Esophagus muscularis mucosa (tissue), 4 donors: ENCODE results near the gene GLT8D2. TPM values are rescaled to one million over a fixed set of nuclear protein-coding genes. Genes with fewer than 3 reads are reported as not detected.

Source experiments
- DNase-seq: peaks from one replicate; pipeline ENCODE4 v3.0.0-alpha.2; 2017; ENCODE audit errors: extremely low spot score
- H3K27ac ChIP-seq, 4 donors: fragments of 200-600 bp; sonication (generic); replicated peaks in 1 of 4; 1 replicate in 3 of 4; 2 replicates in 1 of 4; pipeline ENCODE4 v1.5.1; 2016 to 2019; ENCODE audit warnings: mild to moderate bottlenecking in 1 of 4
- H3K27me3 ChIP-seq, 4 donors: fragments of 200-600 bp; sonication (generic); one replicate each; pipeline versions ENCODE4 v1.5.1 to v1.6.0; 2016 to 2019
- H3K36me3 ChIP-seq, 4 donors: fragments of 200-600 bp; sonication (generic); one replicate each; pipeline ENCODE4 v1.5.1; 2016 to 2019
- H3K4me1 ChIP-seq, 4 donors: fragments of 200-600 bp; sonication (generic); one replicate each; pipeline ENCODE4 v1.5.1; 2016 to 2019
- H3K4me3 ChIP-seq, 4 donors: fragments of 200-600 bp; sonication (generic); 1 replicate in 2 of 4; 2 replicates in 2 of 4; pipeline ENCODE4 v1.5.1; 2016 to 2019; ENCODE audit warnings: mild to moderate bottlenecking in 4 of 4, moderate library complexity in 1 of 4
- H3K9me3 ChIP-seq, 4 donors: fragments of 200-600 bp; sonication (generic); 1 replicate in 3 of 4; 2 replicates in 1 of 4; pipeline ENCODE4 v1.5.1; 2016 to 2019
- EP300 ChIP-seq: sonication (generic); formaldehyde crosslinking; IDR thresholded peaks from one replicate; pipeline ENCODE4 v1.6.1; 2017; ENCODE audit warnings: antibody characterized with exemption
- POLR2A ChIP-seq: fragments of 450-650 bp; IDR thresholded peaks from one replicate; pipeline ENCODE4 v1.6.1; 2017; ENCODE audit warnings: antibody characterized with exemption, moderate library complexity, mild to moderate bottlenecking, low read depth
- POLR2AphosphoS5 ChIP-seq, 2 donors: sonication (generic); formaldehyde crosslinking; IDR thresholded peaks; one replicate each; pipeline ENCODE4 v1.6.1; 2017; ENCODE audit warnings: antibody characterized with exemption in 2 of 2
- WGBS: methylation state at CpG from one replicate; pipeline ENCODE4 v1.1.5; 2018; 5-methylcytosine and 5-hydroxymethylcytosine counted together
- intact Hi-C: fragments of 100-400 bp; cut with DNase I; formaldehyde crosslinking; loops from one replicate; pipeline ENCODE4 v1.15.1; 2023
- total RNA-seq, 4 donors: library from RNA; depleted of rRNA; stranded (reverse); fragments of >200 nt; gene quantifications; one replicate each; pipeline versions ENCODE4 v1.1.0 to v1.2.1, GENCODE V29; 2016
- TF ChIP-seq, protein P1 (sequence below), 3 experiments: fragments of 200-600 bp in 2 of 3; fragments of 450-650 bp in 1 of 3; sonication (generic) in 2 of 3; IDR thresholded peaks; one replicate each; pipeline ENCODE4 v1.5.1; 2017 to 2019; ENCODE audit warnings: antibody characterized with exemption in 3 of 3, mild to moderate bottlenecking in 2 of 3, moderate library complexity in 1 of 3

The GLT8D2 gene
- total RNA-seq, 4 donors from 2014 or later, result 7.1 to 13.6 (median 11.0) TPM

DNA sequence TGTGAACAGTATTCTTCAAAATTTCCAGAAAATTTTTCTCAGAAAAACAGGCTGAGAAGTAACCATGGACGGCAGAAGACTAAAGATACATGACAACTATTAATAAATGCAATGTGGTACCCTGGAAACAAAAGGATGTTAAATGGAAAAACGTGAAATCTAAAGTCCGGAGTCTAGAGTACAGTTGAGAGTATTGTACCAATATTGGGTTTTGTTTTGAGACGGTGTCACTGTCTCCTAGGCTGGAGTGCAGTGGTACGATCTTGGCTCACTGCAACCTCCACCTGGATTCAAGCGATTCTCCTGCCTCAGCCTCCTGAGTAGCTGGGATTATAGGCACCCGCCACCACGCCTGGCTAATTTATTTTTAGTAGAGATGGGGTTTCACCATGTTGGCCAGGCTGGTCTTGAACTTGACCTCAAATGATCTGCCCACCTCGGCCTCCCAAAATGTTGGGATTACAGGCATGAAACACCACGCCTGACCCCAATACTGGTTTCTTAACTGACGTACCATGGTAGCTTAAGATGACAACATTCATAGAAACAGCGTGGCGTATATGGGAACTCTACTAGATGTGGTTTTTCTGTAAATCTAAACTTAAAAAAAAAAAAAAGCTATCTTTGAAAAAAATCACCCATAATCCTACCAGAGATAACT, 101.1 kb downstream of the GLT8D2 start:
- Histone ChIP-seq H3K9me3 (no peaks in the 10 kb centered on the region), H3K4me1 (no peaks in the 10 kb centered on the region), H3K36me3 (peaks cover 63 to 100% (median 95%) of the 10 kb centered on the region in 4 donors), H3K27me3 (no peaks in the 10 kb centered on the region), H3K27ac (no peak overlapping the region), H3K4me3 (no peak overlapping the region)
- no peak for DNase-seq
- WGBS, result 85% methylated on average over 13 of the region's 13 CpGs
- intact Hi-C loops, result loop anchor here (5.0 to 10.0 kb wide), 2 partner anchors 153 to 174 kb away; no protein-coding TSS in a partner anchor
- TF ChIP-seq POLR2AphosphoS5 (IDR thresholded peaks at IDR 0.05) (no peak), EP300 (no peak), POLR2A (no peak)
- TF ChIP-seq, protein P1, sequence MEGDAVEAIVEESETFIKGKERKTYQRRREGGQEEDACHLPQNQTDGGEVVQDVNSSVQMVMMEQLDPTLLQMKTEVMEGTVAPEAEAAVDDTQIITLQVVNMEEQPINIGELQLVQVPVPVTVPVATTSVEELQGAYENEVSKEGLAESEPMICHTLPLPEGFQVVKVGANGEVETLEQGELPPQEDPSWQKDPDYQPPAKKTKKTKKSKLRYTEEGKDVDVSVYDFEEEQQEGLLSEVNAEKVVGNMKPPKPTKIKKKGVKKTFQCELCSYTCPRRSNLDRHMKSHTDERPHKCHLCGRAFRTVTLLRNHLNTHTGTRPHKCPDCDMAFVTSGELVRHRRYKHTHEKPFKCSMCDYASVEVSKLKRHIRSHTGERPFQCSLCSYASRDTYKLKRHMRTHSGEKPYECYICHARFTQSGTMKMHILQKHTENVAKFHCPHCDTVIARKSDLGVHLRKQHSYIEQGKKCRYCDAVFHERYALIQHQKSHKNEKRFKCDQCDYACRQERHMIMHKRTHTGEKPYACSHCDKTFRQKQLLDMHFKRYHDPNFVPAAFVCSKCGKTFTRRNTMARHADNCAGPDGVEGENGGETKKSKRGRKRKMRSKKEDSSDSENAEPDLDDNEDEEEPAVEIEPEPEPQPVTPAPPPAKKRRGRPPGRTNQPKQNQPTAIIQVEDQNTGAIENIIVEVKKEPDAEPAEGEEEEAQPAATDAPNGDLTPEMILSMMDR (IDR thresholded peaks at IDR 0.05), result no peak

DNA sequence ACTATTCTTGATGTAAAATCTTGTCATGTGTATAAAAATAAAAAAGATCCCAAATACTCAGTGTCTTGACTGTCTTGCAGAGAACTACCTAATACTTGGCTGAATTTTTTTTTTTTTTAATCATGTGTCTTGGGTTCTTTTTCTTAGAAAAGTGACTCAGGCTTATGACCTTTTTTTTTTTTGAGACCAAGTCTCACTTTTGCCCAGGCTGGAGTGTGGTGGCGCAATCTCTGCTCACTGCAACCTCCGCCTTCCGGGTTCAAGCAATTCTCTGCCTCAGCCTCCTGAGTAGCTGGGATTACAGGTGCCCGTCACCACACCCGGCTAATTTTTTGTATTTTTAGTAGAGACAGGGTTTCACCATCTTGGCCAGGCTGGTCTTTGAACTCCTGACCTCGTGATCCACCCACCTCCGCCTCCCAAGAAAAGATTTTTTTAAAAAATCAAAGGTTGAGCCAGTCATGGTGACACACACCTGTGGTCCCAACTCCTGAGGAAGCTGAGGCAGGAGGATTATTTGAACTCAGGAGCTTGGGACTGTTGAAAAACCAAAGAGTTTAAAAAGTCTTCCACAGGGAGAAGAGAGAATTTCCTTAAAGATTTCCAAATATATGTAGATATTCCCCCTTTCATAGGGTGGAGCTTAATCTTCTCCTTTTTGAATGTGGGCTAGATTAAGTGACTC, 102.0 kb downstream of the GLT8D2 start:
- WGBS, result 91% methylated on average over 7 of the region's 7 CpGs
- H3K27me3 ChIP-seq, result no peaks in the 10 kb centered on the region
- no peak for DNase-seq
- intact Hi-C loops, result loop anchor here (5.0 to 10.0 kb wide), 2 partner anchors 154 to 173 kb away; no protein-coding TSS in a partner anchor
- no peaks in the 10 kb centered on the region for H3K4me1 ChIP-seq
- no peak overlapping the region for H3K27ac ChIP-seq
- TF ChIP-seq POLR2A (no peak), EP300 (no peak), POLR2AphosphoS5 (IDR thresholded peaks at IDR 0.05) (no peak)
- TF ChIP-seq, protein P1 (IDR thresholded peaks at IDR 0.05), result no peak
- peaks cover 69 to 100% (median 95%) of the 10 kb centered on the region in 4 donors for H3K36me3 ChIP-seq
- no peak overlapping the region for H3K4me3 ChIP-seq
- no peaks in the 10 kb centered on the region for H3K9me3 ChIP-seq

DNA sequence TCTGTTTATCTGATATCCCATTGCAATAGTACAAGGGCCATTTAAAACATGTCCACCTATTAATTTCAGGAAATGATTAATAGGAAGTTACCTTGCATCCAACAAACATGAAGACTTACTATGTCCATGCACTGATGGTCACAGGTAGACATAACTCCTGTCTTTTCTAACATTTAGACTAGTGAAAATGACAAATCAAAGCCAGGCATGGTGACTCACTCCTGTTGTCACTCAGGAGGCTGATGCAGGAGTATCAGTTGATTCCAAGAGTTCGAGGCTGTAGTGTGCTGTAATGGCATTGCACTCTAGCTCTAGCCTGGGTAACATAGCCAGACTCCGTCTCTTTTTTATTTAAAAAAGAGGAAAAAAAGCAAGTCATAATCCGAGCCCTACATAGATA, 105.0 kb downstream of the GLT8D2 start:
- intact Hi-C loops, result loop anchor here (5.0 to 10.0 kb wide), 2 partner anchors 157 to 170 kb away; no protein-coding TSS in a partner anchor
- H3K27me3 ChIP-seq, result no peaks in the 10 kb centered on the region
- no peaks in the 10 kb centered on the region for H3K9me3 ChIP-seq
- no peaks in the 10 kb centered on the region for H3K4me1 ChIP-seq
- H3K36me3 ChIP-seq, result peaks cover 78 to 100% (median 96%) of the 10 kb centered on the region in 4 donors
- no peak overlapping the region for H3K4me3 ChIP-seq
- DNase-seq, result no peak
- WGBS, result 86% methylated on average over 3 of the region's 3 CpGs
- no peak overlapping the region for H3K27ac ChIP-seq
- TF ChIP-seq EP300, result no peak
- TF ChIP-seq, protein P1 (IDR thresholded peaks at IDR 0.05), result no peak
- TF ChIP-seq POLR2A, result no peak
- TF ChIP-seq POLR2AphosphoS5 (IDR thresholded peaks at IDR 0.05), result no peak

Other genes with a start within 250 kb of the GLT8D2 start
- 100 to 1,000 TPM; 169 to 275 (median 195) TPM for gene NT5DC3, start 209.0 kb downstream of the GLT8D2 start, total RNA-seq
- 100 to 1,000 TPM; 174 to 199 (median 191) TPM for gene HSP90B1, start 119.8 kb downstream of the GLT8D2 start, total RNA-seq
- 10 to 100 TPM; 13.7 to 16.4 (median 14.1) TPM for gene TDG, start 84.3 kb downstream of the GLT8D2 start, total RNA-seq
- 10 to 100 TPM; 22.9 to 37.0 (median 29.5) TPM for gene HCFC2, start 14.3 kb upstream of the GLT8D2 start, total RNA-seq
- 10 to 100 TPM; 67.7 to 90.9 (median 82.4) TPM for gene NFYB, start 88.0 kb upstream of the GLT8D2 start, total RNA-seq
- gene TXNRD1, start 165.6 kb upstream of the GLT8D2 start, total RNA-seq, result 100 to 1,000 TPM; 243 to 594 (median 299) TPM